ENCODE results near the gene JMJD1C. TPM values are rescaled to one million over a fixed set of nuclear protein-coding genes. Genes with fewer than 3 reads are reported as not detected.

JMJD1C gene
- total RNA-seq, 1 donor from 2014 or later, result 84.2 TPM

DNA sequence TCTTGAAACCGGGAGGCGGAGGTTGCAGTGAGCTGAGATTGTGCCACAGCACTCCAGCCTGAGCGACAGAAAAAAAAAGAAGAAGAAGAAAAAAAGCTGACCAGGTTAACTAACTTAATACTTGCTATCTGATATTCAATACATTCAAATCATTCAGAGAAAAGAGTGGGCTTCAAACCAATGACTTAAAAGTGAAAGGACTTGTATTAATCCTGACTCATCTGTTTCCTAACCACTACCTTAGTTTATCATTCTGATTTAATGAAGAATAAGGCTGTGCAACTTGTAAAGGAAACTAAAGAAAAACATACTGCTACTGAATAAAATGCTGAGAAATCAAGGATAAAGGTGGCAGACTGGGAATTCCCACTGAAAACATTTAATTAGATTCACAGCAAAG, 204.3 kb downstream of the JMJD1C start:
- intact Hi-C loops (cut with DNase I), result no loop called here
- Histone ChIP-seq H3K9me3 (no peaks in the 10 kb centered on the region), H3K36me3 (no peaks in the 10 kb centered on the region), H3K27me3 (no peaks in the 10 kb centered on the region), H3K27ac (peak overlapping the region; percentile 31), H3K4me1 (peaks cover 80% of the 10 kb centered on the region), H3K4me3 (no peak overlapping the region)
- no peak for DNase-seq
- TF ChIP-seq, protein P1, sequence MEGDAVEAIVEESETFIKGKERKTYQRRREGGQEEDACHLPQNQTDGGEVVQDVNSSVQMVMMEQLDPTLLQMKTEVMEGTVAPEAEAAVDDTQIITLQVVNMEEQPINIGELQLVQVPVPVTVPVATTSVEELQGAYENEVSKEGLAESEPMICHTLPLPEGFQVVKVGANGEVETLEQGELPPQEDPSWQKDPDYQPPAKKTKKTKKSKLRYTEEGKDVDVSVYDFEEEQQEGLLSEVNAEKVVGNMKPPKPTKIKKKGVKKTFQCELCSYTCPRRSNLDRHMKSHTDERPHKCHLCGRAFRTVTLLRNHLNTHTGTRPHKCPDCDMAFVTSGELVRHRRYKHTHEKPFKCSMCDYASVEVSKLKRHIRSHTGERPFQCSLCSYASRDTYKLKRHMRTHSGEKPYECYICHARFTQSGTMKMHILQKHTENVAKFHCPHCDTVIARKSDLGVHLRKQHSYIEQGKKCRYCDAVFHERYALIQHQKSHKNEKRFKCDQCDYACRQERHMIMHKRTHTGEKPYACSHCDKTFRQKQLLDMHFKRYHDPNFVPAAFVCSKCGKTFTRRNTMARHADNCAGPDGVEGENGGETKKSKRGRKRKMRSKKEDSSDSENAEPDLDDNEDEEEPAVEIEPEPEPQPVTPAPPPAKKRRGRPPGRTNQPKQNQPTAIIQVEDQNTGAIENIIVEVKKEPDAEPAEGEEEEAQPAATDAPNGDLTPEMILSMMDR (IDR thresholded peaks at IDR 0.05), result no peak
- ATAC-seq, result no peak

DNA sequence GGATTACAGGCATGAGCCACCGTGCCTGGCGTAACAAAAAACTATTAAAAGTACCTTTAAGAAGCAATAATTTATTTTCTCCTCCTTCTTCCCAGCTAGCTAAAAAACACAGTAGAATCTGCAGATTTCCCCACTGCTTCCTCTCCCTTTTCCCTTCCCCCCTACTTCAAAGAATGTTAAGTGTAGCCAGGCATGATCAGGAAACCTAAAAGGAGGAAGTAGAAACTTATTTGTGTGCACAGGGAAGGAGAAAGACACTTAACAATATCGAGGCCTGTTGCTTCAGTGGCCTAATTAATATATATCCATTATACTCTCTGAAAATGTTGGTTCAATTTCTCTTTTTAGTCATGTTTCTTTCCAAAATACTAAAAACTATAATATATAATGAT, 204.9 kb downstream of the JMJD1C start:
- intact Hi-C loops (cut with DNase I), result no loop called here
- Histone ChIP-seq H3K27me3 (no peaks in the 10 kb centered on the region), H3K9me3 (no peaks in the 10 kb centered on the region), H3K36me3 (no peaks in the 10 kb centered on the region), H3K4me1 (peaks cover 87% of the 10 kb centered on the region), H3K27ac (peak overlapping the region; percentile 31), H3K4me3 (no peak overlapping the region)
- DNase-seq (no peak), ATAC-seq (peak; percentile 70)
- TF ChIP-seq, protein P1 (IDR thresholded peaks at IDR 0.05), result no peak

DNA sequence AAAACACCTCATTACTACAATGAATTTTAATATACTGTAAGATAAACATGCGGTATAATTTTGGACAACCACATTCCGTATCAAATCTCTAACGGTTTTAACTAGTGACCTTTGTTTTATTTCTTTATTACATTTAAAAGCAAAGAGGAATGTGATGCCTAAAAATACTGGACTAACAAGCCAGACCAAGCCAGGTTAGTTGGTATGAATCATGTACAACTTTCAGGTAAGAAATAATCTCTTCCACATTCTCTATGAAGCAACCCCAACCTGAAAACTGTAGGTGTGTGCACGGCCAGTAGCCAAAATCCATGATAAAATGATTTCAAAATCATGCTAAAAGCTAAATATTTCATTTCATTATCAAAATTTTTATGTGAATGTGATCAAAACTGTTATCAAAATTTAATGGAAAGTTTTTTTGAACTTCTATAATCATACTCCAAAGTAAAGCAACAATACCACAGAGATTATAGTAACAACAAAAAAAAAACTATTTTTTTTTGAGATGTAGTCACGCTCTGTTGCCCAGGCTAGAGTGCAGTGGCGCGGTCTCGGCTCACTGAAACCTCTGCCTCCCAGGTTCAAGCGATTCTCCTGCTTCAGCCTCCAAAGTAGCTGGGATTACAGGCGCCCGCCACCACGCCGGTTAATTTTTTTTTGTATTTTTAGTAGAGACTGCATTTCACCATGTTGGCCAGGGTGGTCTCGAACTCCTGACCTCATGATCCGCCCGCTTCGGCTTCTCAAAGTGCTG, 205.5 kb downstream of the JMJD1C start:
- no peaks in the 10 kb centered on the region for H3K27me3 ChIP-seq
- TF ChIP-seq, protein P1 (IDR thresholded peaks at IDR 0.05), result no peak
- peak overlapping the region; percentile 18 for H3K27ac ChIP-seq
- H3K9me3 ChIP-seq, result no peaks in the 10 kb centered on the region
- no peak overlapping the region for H3K4me3 ChIP-seq
- H3K4me1 ChIP-seq, result peaks cover 93% of the 10 kb centered on the region
- intact Hi-C loops (cut with DNase I), result no loop called here
- H3K36me3 ChIP-seq, result no peaks in the 10 kb centered on the region
- ATAC-seq (no peak), DNase-seq (no peak)

DNA sequence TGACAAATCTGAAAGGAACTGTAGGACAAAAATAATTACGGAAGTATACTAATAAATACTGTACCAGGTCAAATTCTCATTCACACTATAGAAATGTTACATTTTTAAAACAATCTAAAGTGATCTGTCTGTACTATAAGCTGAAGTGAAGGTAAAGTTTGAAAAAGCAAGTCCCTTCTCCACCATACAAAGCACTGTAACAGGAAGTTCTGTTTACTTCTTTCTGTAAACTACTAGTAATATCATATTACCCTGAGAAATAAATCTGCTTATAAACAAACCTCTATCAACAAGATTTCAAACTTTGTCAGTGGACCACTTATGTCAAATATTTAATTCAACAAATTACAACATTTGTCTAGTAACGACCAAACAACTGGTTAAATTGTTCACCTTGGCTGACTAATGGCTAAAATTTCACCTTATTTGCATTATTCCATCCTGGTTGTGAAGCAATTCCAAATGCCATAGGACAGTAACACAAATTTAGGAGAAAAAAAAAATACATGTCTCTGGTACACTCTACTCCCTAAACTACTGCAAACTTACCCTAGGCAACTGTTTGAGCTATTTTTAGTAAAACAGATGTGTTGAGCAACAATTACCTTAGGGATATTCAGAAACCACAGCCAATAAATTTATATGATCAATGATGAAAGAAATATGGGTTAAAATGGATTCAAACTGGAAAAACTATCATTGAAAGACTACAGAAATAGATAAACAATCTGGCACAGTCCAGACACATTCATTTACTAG, 206.7 kb downstream of the JMJD1C start:
- Histone ChIP-seq H3K9me3 (no peaks in the 10 kb centered on the region), H3K4me3 (no peak overlapping the region), H3K36me3 (no peaks in the 10 kb centered on the region), H3K4me1 (peaks cover 91% of the 10 kb centered on the region), H3K27ac (peak overlapping the region; percentile 14), H3K27me3 (no peaks in the 10 kb centered on the region)
- DNase-seq (no peak), ATAC-seq (no peak)
- TF ChIP-seq, protein P1 (IDR thresholded peaks at IDR 0.05), result no peak
- intact Hi-C loops (cut with DNase I), result no loop called here

DNA sequence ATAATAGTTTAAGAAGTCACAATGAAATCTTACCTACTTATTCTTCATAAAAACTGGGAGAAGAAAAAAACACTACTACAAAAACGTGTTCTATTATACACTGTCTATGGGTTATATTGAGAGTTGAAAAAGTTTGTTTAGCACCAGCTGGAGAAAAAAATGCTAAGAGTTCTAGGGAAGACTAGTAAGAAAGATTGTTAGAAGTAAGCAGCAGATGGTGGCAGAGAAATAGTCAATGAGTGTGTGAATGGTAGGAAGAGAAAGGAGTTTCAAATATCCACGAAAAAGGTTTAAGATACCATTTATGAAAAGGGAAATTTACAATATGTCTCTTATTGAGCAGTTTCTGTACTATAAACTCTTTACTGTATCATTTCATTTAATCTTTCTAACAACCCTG, 208.0 kb downstream of the JMJD1C start:
- intact Hi-C loops (cut with DNase I), result no loop called here
- DNase-seq, result no peak
- H3K4me1 ChIP-seq, result peaks cover 80% of the 10 kb centered on the region
- TF ChIP-seq, protein P1 (IDR thresholded peaks at IDR 0.05), result no peak
- H3K27ac ChIP-seq, result peak overlapping the region; percentile 33
- ATAC-seq, result no peak
- no peaks in the 10 kb centered on the region for H3K27me3 ChIP-seq
- no peaks in the 10 kb centered on the region for H3K36me3 ChIP-seq
- no peaks in the 10 kb centered on the region for H3K9me3 ChIP-seq
- H3K4me3 ChIP-seq, result no peak overlapping the region
